Measurements from ENCODE around the gene ATP1B3.
"Not testable (repeated sequence)": the region's sequence is repeated elsewhere in the genome, so short reads cannot be mapped to it uniquely, and the experiment has no call there.

ATP1B3 gene

DNA sequence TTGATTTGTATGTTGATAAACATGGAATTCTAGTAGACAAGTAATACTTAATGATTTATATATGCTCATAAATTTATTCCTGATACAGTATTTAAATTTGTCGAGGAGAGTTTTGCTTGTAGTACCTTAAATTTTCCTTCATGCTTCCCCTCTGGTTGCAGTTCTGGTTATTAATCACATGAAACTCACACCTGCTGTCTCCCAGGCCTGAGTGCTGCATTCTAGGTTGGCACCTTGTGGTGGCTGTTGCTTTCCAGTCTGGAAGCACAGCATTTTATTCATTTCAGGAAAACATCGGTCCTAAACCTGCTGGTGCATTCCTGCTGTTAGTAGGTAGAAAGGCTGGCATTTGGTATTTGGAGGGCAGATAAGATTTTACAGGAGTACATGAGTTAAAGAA, 44.9 kb downstream of the ATP1B3 start:
- H2BK15ac ChIP-seq (replicated peaks; ENCODE audit: low read depth): no peak overlapping the region
- no peak overlapping the region for H3K4me3 ChIP-seq (ENCODE audit: low read length)
- no peak overlapping the region for H2BK5ac ChIP-seq (ENCODE audit: low read length)
- H3K27me3 ChIP-seq (ENCODE audit: insufficient read depth, low read length, poor library complexity): no peaks in the 10 kb centered on the region
- H2BK120ac ChIP-seq (ENCODE audit: low read depth, low read length): no peak overlapping the region
- no peaks in the 10 kb centered on the region for H3K4me1 ChIP-seq (ENCODE audit: control insufficient read depth, low read depth, low read length)
- no peaks in the 10 kb centered on the region for H3K79me2 ChIP-seq (ENCODE audit: control insufficient read depth, insufficient read depth, low read length)
- DNase-seq: no peak
- H4K8ac ChIP-seq (ENCODE audit: low read depth, low read length): no peak overlapping the region
- no peak overlapping the region for H2AK5ac ChIP-seq (ENCODE audit: low read length)
- no peak overlapping the region for H4K5ac ChIP-seq (ENCODE audit: low read length)
- H3K9ac ChIP-seq (ENCODE audit: low read length): no peak overlapping the region
- H3K79me1 ChIP-seq (ENCODE audit: low read length): no peaks in the 10 kb centered on the region
- H3K56ac ChIP-seq (ENCODE audit: low read length): no peak overlapping the region
- no CpG with 5 or more reads among the region's 2 CpGs for WGBS (ENCODE audit: extremely low coverage, insufficient coverage, low lambda C conversion rate)
- no peak overlapping the region for H3K27ac ChIP-seq (ENCODE audit: low read depth, low read length)
- H3K36me3 ChIP-seq (ENCODE audit: control insufficient read depth, insufficient read depth, low read length): peaks cover 7% of the 10 kb centered on the region
- H3K4me2 ChIP-seq (ENCODE audit: low read length): no peak overlapping the region
- H3K18ac ChIP-seq (ENCODE audit: low read length): no peak overlapping the region
- H3K23ac ChIP-seq (ENCODE audit: low read length): no peak overlapping the region
- no peak overlapping the region for H3K4ac ChIP-seq (ENCODE audit: low read depth, low read length)

DNA sequence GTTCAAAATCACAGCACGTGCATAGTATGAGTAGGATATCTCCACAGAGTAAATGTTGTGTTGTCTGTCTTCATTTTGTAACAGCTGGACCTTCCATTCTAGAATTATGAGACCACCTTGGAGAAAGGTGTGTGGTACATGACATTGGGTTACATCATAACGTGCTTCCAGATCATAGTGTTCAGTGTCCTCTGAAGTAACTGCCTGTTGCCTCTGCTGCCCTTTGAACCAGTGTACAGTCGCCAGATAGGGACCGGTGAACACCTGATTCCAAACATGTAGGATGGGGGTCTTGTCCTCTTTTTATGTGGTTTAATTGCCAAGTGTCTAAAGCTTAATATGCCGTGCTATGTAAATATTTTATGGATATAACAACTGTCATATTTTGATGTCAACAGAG, 49.2 kb downstream of the ATP1B3 start:
- not testable (repeated sequence) for H2AK5ac ChIP-seq (ENCODE audit: low read length); H4K5ac ChIP-seq (ENCODE audit: low read length); H3K79me2 ChIP-seq (ENCODE audit: control insufficient read depth, insufficient read depth, low read length); H3K27ac ChIP-seq (ENCODE audit: low read depth, low read length); H3K9ac ChIP-seq (ENCODE audit: low read length); H3K4ac ChIP-seq (ENCODE audit: low read depth, low read length); H3K23ac ChIP-seq (ENCODE audit: low read length); H3K4me1 ChIP-seq (ENCODE audit: control insufficient read depth, low read depth, low read length); DNase-seq; H3K27me3 ChIP-seq (ENCODE audit: insufficient read depth, low read length, poor library complexity); H2BK120ac ChIP-seq (ENCODE audit: low read depth, low read length); H3K4me2 ChIP-seq (ENCODE audit: low read length); H3K56ac ChIP-seq (ENCODE audit: low read length); H4K8ac ChIP-seq (ENCODE audit: low read depth, low read length); H2BK5ac ChIP-seq (ENCODE audit: low read length); H3K18ac ChIP-seq (ENCODE audit: low read length); H3K4me3 ChIP-seq (ENCODE audit: low read length); H3K36me3 ChIP-seq (ENCODE audit: control insufficient read depth, insufficient read depth, low read length); H3K79me1 ChIP-seq (ENCODE audit: low read length); H2BK15ac ChIP-seq (replicated peaks; ENCODE audit: low read depth)
- no CpG with 5 or more reads among the region's 5 CpGs for WGBS (ENCODE audit: extremely low coverage, insufficient coverage, low lambda C conversion rate)

DNA sequence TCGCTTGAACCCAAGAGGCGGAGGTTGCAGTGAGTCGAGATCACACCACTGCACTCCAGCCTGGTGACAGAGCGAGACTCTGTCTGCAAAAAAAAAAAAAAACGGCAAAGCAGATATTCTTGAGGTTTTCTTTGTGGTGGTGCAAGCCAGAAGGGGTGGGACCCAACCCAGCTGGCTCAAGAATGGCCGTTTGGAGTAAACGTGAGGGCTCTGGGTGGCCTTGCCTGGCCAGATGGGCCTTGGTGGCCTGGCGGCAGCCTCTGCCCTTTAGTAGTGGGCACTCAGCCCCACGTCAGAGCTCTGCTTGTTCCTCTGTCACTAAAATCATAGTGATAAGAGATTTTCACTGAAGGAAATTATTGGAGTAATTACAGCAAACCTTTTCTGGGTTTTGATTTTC, 50.5 kb downstream of the ATP1B3 start:
- no peaks in the 10 kb centered on the region for H3K27me3 ChIP-seq (ENCODE audit: insufficient read depth, low read length, poor library complexity)
- H3K4me3 ChIP-seq (ENCODE audit: low read length): no peak overlapping the region
- H2BK5ac ChIP-seq (ENCODE audit: low read length): no peak overlapping the region
- H3K79me1 ChIP-seq (ENCODE audit: low read length): no peaks in the 10 kb centered on the region
- H3K56ac ChIP-seq (ENCODE audit: low read length): no peak overlapping the region
- H4K8ac ChIP-seq (ENCODE audit: low read depth, low read length): no peak overlapping the region
- H2BK120ac ChIP-seq (ENCODE audit: low read depth, low read length): no peak overlapping the region
- H3K79me2 ChIP-seq (ENCODE audit: control insufficient read depth, insufficient read depth, low read length): no peaks in the 10 kb centered on the region
- no CpG with 5 or more reads among the region's 9 CpGs for WGBS (ENCODE audit: extremely low coverage, insufficient coverage, low lambda C conversion rate)
- no peak for DNase-seq
- H2BK15ac ChIP-seq (replicated peaks; ENCODE audit: low read depth): no peak overlapping the region
- no peak overlapping the region for H3K9ac ChIP-seq (ENCODE audit: low read length)
- H3K27ac ChIP-seq (ENCODE audit: low read depth, low read length): no peak overlapping the region
- no peak overlapping the region for H3K23ac ChIP-seq (ENCODE audit: low read length)
- H4K5ac ChIP-seq (ENCODE audit: low read length): no peak overlapping the region
- H3K36me3 ChIP-seq (ENCODE audit: control insufficient read depth, insufficient read depth, low read length): peaks cover 6% of the 10 kb centered on the region
- H2AK5ac ChIP-seq (ENCODE audit: low read length): no peak overlapping the region
- H3K18ac ChIP-seq (ENCODE audit: low read length): no peak overlapping the region
- no peak overlapping the region for H3K4ac ChIP-seq (ENCODE audit: low read depth, low read length)
- no peak overlapping the region for H3K4me2 ChIP-seq (ENCODE audit: low read length)
- H3K4me1 ChIP-seq (ENCODE audit: control insufficient read depth, low read depth, low read length): no peaks in the 10 kb centered on the region

DNA sequence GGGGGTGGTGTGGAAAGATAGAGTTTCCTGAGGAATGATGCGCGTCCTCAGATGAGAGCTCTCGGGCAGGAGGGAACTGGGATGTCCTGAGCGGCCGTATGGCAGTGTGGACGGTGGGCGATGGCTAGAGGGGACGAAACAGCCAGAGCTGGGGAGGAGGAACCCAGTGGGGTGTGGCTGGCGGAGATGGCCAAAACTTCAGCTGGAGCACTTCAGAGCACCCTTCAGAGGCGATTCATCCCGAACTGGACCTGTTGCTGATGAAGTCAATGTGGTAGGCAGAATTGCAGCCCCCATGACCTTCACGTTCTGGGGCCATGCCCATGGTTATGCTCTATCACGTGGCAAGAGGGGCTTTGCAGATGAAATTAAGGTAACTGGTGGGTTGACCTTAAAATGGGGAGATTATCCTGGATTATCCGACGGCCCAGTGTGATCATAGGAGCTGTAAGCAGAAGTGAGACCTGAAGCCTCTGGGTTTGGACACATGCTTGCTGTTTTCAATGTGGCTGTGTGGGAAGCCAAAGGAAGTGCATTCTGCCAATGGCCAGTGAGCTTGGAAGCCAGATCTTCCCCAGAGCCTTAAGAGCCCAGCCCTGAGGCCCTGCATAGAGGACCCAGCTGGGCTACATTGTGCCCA, 52.3 kb downstream of the ATP1B3 start:
- Histone ChIP-seq H3K56ac (ENCODE audit: low read length) (no peak overlapping the region), H3K4ac (ENCODE audit: low read depth, low read length) (no peak overlapping the region), H4K5ac (ENCODE audit: low read length) (no peak overlapping the region), H3K4me3 (ENCODE audit: low read length) (no peak overlapping the region), H3K79me2 (ENCODE audit: control insufficient read depth, insufficient read depth, low read length) (no peaks in the 10 kb centered on the region), H3K27me3 (ENCODE audit: insufficient read depth, low read length, poor library complexity) (no peaks in the 10 kb centered on the region), H4K8ac (ENCODE audit: low read depth, low read length) (no peak overlapping the region), H2BK120ac (ENCODE audit: low read depth, low read length) (no peak overlapping the region), H3K79me1 (ENCODE audit: low read length) (no peaks in the 10 kb centered on the region), H3K36me3 (ENCODE audit: control insufficient read depth, insufficient read depth, low read length) (peaks cover 6% of the 10 kb centered on the region), H3K4me1 (ENCODE audit: control insufficient read depth, low read depth, low read length) (no peaks in the 10 kb centered on the region), H3K18ac (ENCODE audit: low read length) (no peak overlapping the region), H2AK5ac (ENCODE audit: low read length) (no peak overlapping the region), H3K23ac (ENCODE audit: low read length) (no peak overlapping the region), H2BK5ac (ENCODE audit: low read length) (no peak overlapping the region), H3K27ac (ENCODE audit: low read depth, low read length) (no peak overlapping the region), H3K4me2 (ENCODE audit: low read length) (no peak overlapping the region), H3K9ac (ENCODE audit: low read length) (no peak overlapping the region), H2BK15ac (replicated peaks; ENCODE audit: low read depth) (no peak overlapping the region)
- no CpG with 5 or more reads among the region's 15 CpGs for WGBS (ENCODE audit: extremely low coverage, insufficient coverage, low lambda C conversion rate)
- DNase-seq: no peak

DNA sequence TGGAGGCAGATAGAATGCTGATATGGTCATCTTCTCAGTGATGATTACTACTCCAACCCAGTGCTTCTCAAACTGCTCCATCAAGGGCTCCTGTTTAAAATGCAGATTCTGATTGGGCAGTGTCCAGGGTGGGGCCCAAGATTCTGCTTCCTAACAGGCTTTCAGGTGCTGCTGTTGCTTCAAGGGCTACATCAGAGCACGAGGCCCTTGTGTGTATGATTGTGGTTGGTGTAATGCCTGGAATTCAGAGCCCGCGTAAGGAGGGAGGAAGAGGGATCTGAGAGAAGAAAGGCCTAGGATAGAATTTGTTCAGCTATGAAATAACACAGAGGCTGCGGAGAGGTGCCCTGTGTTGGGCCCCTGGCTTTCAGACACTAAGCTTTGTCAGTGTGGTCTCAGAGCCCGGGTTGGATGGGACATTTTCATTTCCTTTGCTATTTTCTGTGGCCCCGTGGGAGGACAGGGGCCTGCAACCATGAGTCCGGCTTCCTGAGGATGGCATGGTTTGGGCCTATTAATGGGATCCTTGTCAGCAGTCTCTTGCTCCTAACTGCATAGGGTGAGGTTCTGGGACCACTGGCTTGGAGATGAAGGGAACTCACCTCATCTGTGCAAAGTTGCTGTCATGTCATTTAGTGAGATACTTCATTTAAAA, 53.0 kb downstream of the ATP1B3 start:
- no peak overlapping the region for H3K27ac ChIP-seq (ENCODE audit: low read depth, low read length)
- H3K27me3 ChIP-seq (ENCODE audit: insufficient read depth, low read length, poor library complexity): no peaks in the 10 kb centered on the region
- H3K18ac ChIP-seq (ENCODE audit: low read length): no peak overlapping the region
- H3K23ac ChIP-seq (ENCODE audit: low read length): no peak overlapping the region
- no peak overlapping the region for H2AK5ac ChIP-seq (ENCODE audit: low read length)
- H3K4me1 ChIP-seq (ENCODE audit: control insufficient read depth, low read depth, low read length): no peaks in the 10 kb centered on the region
- H3K36me3 ChIP-seq (ENCODE audit: control insufficient read depth, insufficient read depth, low read length): peaks cover 6% of the 10 kb centered on the region
- WGBS (ENCODE audit: extremely low coverage, insufficient coverage, low lambda C conversion rate): no CpG with 5 or more reads among the region's 7 CpGs
- H4K5ac ChIP-seq (ENCODE audit: low read length): no peak overlapping the region
- H2BK5ac ChIP-seq (ENCODE audit: low read length): no peak overlapping the region
- no peak overlapping the region for H4K8ac ChIP-seq (ENCODE audit: low read depth, low read length)
- no peak overlapping the region for H2BK15ac ChIP-seq (replicated peaks; ENCODE audit: low read depth)
- no peak for DNase-seq
- H2BK120ac ChIP-seq (ENCODE audit: low read depth, low read length): no peak overlapping the region
- no peak overlapping the region for H3K4ac ChIP-seq (ENCODE audit: low read depth, low read length)
- H3K4me3 ChIP-seq (ENCODE audit: low read length): no peak overlapping the region
- H3K56ac ChIP-seq (ENCODE audit: low read length): no peak overlapping the region
- H3K9ac ChIP-seq (ENCODE audit: low read length): no peak overlapping the region
- H3K79me2 ChIP-seq (ENCODE audit: control insufficient read depth, insufficient read depth, low read length): no peaks in the 10 kb centered on the region
- H3K4me2 ChIP-seq (ENCODE audit: low read length): no peak overlapping the region
- no peaks in the 10 kb centered on the region for H3K79me1 ChIP-seq (ENCODE audit: low read length)

DNA sequence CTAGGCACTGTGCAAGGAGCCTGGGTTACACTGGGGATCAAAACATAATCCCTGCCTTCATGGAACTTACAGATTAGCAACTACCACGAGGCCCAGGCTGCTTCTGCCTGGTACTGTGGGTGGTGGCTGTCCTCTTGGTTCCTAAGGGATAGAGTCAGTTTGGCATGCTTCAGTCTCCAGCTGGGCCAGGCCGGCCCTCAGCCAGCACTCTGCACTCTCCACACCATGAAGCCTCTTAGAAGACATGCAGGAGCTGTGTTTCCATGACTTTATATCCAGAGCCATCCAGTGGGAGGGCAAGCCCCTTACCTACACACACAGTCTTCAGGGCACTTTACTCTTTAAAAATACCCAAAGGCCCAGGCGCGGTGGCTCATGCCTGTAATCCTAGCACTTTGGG, 54.4 kb downstream of the ATP1B3 start:
- Histone ChIP-seq H4K5ac (ENCODE audit: low read length) (no peak overlapping the region), H3K4me1 (ENCODE audit: control insufficient read depth, low read depth, low read length) (no peaks in the 10 kb centered on the region), H3K9ac (ENCODE audit: low read length) (no peak overlapping the region), H3K27ac (ENCODE audit: low read depth, low read length) (no peak overlapping the region), H2BK120ac (ENCODE audit: low read depth, low read length) (no peak overlapping the region), H2AK5ac (ENCODE audit: low read length) (no peak overlapping the region), H3K23ac (ENCODE audit: low read length) (no peak overlapping the region), H3K79me1 (ENCODE audit: low read length) (no peaks in the 10 kb centered on the region), H2BK5ac (ENCODE audit: low read length) (no peak overlapping the region), H3K4me3 (ENCODE audit: low read length) (no peak overlapping the region), H3K4ac (ENCODE audit: low read depth, low read length) (no peak overlapping the region), H4K8ac (ENCODE audit: low read depth, low read length) (no peak overlapping the region), H3K56ac (ENCODE audit: low read length) (no peak overlapping the region), H2BK15ac (replicated peaks; ENCODE audit: low read depth) (no peak overlapping the region), H3K27me3 (ENCODE audit: insufficient read depth, low read length, poor library complexity) (no peaks in the 10 kb centered on the region), H3K36me3 (ENCODE audit: control insufficient read depth, insufficient read depth, low read length) (peaks cover 4% of the 10 kb centered on the region), H3K18ac (ENCODE audit: low read length) (no peak overlapping the region), H3K4me2 (ENCODE audit: low read length) (no peak overlapping the region), H3K79me2 (ENCODE audit: control insufficient read depth, insufficient read depth, low read length) (no peaks in the 10 kb centered on the region)
- no CpG with 5 or more reads among the region's 4 CpGs for WGBS (ENCODE audit: extremely low coverage, insufficient coverage, low lambda C conversion rate)
- no peak for DNase-seq

All from mesendoderm (in vitro differentiated cells).